HEK293T (cell line): ENCODE data around the gene SMNDC1.

Source experiments
- CTCF ChIA-PET: fragments of 350-600 bp; formaldehyde crosslinking; extraction: SDS; loops from one replicate; lab custom pipeline; 2021; ENCODE audit warnings: antibody characterized with exemption, inconsistent platforms; lab: Yijun Ruan, JAX
- POLR2A ChIA-PET: fragments of 350-600 bp; formaldehyde crosslinking; extraction: SDS; loops from one replicate; lab custom pipeline; 2020; ENCODE audit warnings: antibody characterized with exemption, inconsistent platforms; lab: Yijun Ruan, JAX
- DNase-seq: peaks from one replicate; pipeline ENCODE4 v3.0.0; 2012; ENCODE audit warnings: mixed read lengths; ENCODE audit errors: extremely low spot score
- ARNT ChIP-seq: fragments of 450-650 bp; IDR thresholded peaks from 2 replicates; pipeline ENCODE4 v1.6.1; 2017; ENCODE audit warnings: mild to moderate bottlenecking
- BHLHE40 ChIP-seq: fragments of 450-650 bp; IDR thresholded peaks from 2 replicates; pipeline ENCODE4 v1.6.1; 2016; ENCODE audit warnings: mild to moderate bottlenecking, moderate library complexity, borderline replicate concordance
- CTBP1 ChIP-seq: fragments of 450-650 bp; IDR thresholded peaks from 2 replicates; pipeline ENCODE4 v1.6.1; 2016; ENCODE audit warnings: borderline replicate concordance
- ELF4 ChIP-seq: fragments of 450-650 bp; IDR thresholded peaks from 2 replicates; pipeline ENCODE4 v1.6.1; 2017; ENCODE audit warnings: antibody characterized with exemption
- FOXA1 ChIP-seq: fragments of 450-650 bp; IDR thresholded peaks from 2 replicates; pipeline ENCODE4 v1.6.1; 2016; ENCODE audit warnings: mild to moderate bottlenecking
- FOXK2 ChIP-seq: fragments of 450-650 bp; IDR thresholded peaks from 2 replicates; pipeline ENCODE4 v1.6.1; 2016; ENCODE audit warnings: mild to moderate bottlenecking
- FOXM1 ChIP-seq: fragments of 450-650 bp; IDR thresholded peaks from 2 replicates; pipeline ENCODE4 v1.6.1; 2017; ENCODE audit warnings: mild to moderate bottlenecking, borderline replicate concordance
- HDGF ChIP-seq: fragments of 450-650 bp; IDR thresholded peaks from 2 replicates; pipeline ENCODE4 v1.6.1; 2017; ENCODE audit warnings: antibody characterized with exemption, borderline replicate concordance
- L3MBTL2 ChIP-seq: fragments of 450-650 bp; conservative IDR thresholded peaks from 2 replicates; pipeline ENCODE4 v1.6.1; 2016; ENCODE audit warnings: mild to moderate bottlenecking
- LEF1 ChIP-seq: fragments of 450-650 bp; IDR thresholded peaks from 2 replicates; pipeline ENCODE4 v1.6.1; 2017; ENCODE audit warnings: mild to moderate bottlenecking, borderline replicate concordance
- NFRKB ChIP-seq: fragments of 450-650 bp; IDR thresholded peaks from 2 replicates; pipeline ENCODE4 v1.6.1; 2016; ENCODE audit warnings: mild to moderate bottlenecking, moderate library complexity
- PKNOX1 ChIP-seq: fragments of 450-650 bp; IDR thresholded peaks from 2 replicates; pipeline ENCODE4 v1.6.1; 2016
- SP1 ChIP-seq: fragments of 450-650 bp; IDR thresholded peaks from 2 replicates; pipeline ENCODE4 v1.6.1; 2017
- SUZ12 ChIP-seq: fragments of 450-650 bp; IDR thresholded peaks from 2 replicates; pipeline ENCODE4 v1.6.1; 2016; ENCODE audit warnings: mild to moderate bottlenecking
- TARDBP ChIP-seq: fragments of 450-650 bp; IDR thresholded peaks from 2 replicates; pipeline ENCODE4 v1.6.1; 2016
- ZNF384 ChIP-seq: fragments of 450-650 bp; IDR thresholded peaks from 2 replicates; pipeline ENCODE4 v1.6.1; 2016

The SMNDC1 gene

GRCh38 chr10:110349386-110349785, 44.7 kb upstream of the SMNDC1 start:
- POLR2A ChIA-PET: no interaction called here
- no peak for TF ChIP-seq ARNT
- no peak for TF ChIP-seq FOXK2
- TF ChIP-seq LEF1: no peak
- TF ChIP-seq BHLHE40: no peak
- TF ChIP-seq ELF4: no peak
- no peak for TF ChIP-seq L3MBTL2
- no peak for DNase-seq
- CTCF ChIA-PET: no interaction called here

- POLR2A ChIA-PET: no interaction called here
- CTCF ChIA-PET: no interaction called here
- TF ChIP-seq PKNOX1: no peak
- TF ChIP-seq HDGF: no peak
- TF ChIP-seq L3MBTL2: no peak
- no peak for TF ChIP-seq SP1
- TF ChIP-seq CTBP1: no peak
- TF ChIP-seq SUZ12: no peak
- no peak for TF ChIP-seq TARDBP
- TF ChIP-seq ARNT: no peak
- no peak for TF ChIP-seq LEF1
- no peak for TF ChIP-seq ELF4
- TF ChIP-seq FOXM1: no peak
- TF ChIP-seq FOXK2: no peak
- TF ChIP-seq BHLHE40: no peak
- TF ChIP-seq ZNF384: no peak
- no peak for TF ChIP-seq NFRKB
- no peak for TF ChIP-seq FOXA1
- DNase-seq: no peak
Observed at GRCh38 chr10:110348336-110348735, 43.6 kb upstream of the SMNDC1 start.

- ChIA-PET CTCF (no interaction called here), POLR2A (no interaction called here)
- TF ChIP-seq HDGF: no peak
- TF ChIP-seq FOXM1: no peak
- TF ChIP-seq ZNF384: no peak
- TF ChIP-seq SUZ12: no peak
- TF ChIP-seq L3MBTL2: no peak
- TF ChIP-seq FOXK2: no peak
- TF ChIP-seq TARDBP: no peak
- TF ChIP-seq BHLHE40: no peak
- no peak for TF ChIP-seq SP1
- no peak for TF ChIP-seq LEF1
- TF ChIP-seq FOXA1: no peak
- no peak for TF ChIP-seq NFRKB
- DNase-seq: no peak
Observed at GRCh38 chr10:110346914-110347313, 42.2 kb upstream of the SMNDC1 start.

GRCh38 chr10:110345286-110345685, 40.6 kb upstream of the SMNDC1 start:
- CTCF ChIA-PET: interaction anchor here (0.6 to 2.4 kb wide), 3 partner anchors 9 to 29 kb away, joined by 3 to 8 read pairs (median 4); no protein-coding TSS in a partner anchor
- POLR2A ChIA-PET: no interaction called here
- no peak for DNase-seq
- TF ChIP-seq HDGF: no peak

- CTCF ChIA-PET: interaction anchor here (0.6 to 2.4 kb wide), 4 partner anchors 10 to 299 kb away, joined by 3 to 8 read pairs (median 4); no protein-coding TSS in a partner anchor
- TF ChIP-seq LEF1: no peak
- no peak for TF ChIP-seq HDGF
- no peak for TF ChIP-seq ZNF384
- no peak for TF ChIP-seq SP1
- TF ChIP-seq FOXK2: no peak
- no peak for TF ChIP-seq SUZ12
- no peak for TF ChIP-seq TARDBP
- TF ChIP-seq L3MBTL2: no peak
- no peak for TF ChIP-seq FOXM1
- TF ChIP-seq BHLHE40: no peak
- DNase-seq: no peak
- POLR2A ChIA-PET: no interaction called here
Observed at GRCh38 chr10:110344622-110345021, 39.9 kb upstream of the SMNDC1 start.

GRCh38 chr10:110343947-110344346, 39.2 kb upstream of the SMNDC1 start:
- CTCF ChIA-PET: interaction anchor here (0.6 to 2.4 kb wide), 2 partner anchors 11 to 298 kb away, joined by 3 to 8 read pairs; no protein-coding TSS in a partner anchor
- POLR2A ChIA-PET: no interaction called here
- DNase-seq: no peak
- TF ChIP-seq ZNF384: no peak
- no peak for TF ChIP-seq HDGF
- TF ChIP-seq SUZ12: no peak
- no peak for TF ChIP-seq BHLHE40
- TF ChIP-seq LEF1: no peak
- TF ChIP-seq ELF4: no peak
- no peak for TF ChIP-seq CTBP1
- no peak for TF ChIP-seq FOXK2
- no peak for TF ChIP-seq NFRKB
- no peak for TF ChIP-seq TARDBP
- no peak for TF ChIP-seq FOXM1
- no peak for TF ChIP-seq FOXA1

- POLR2A ChIA-PET: no interaction called here
- TF ChIP-seq ELF4 (no peak), NFRKB (no peak), FOXM1 (no peak), LEF1 (no peak), ZNF384 (no peak), FOXA1 (no peak), ARNT (no peak), PKNOX1 (no peak), SUZ12 (no peak), SP1 (no peak), L3MBTL2 (no peak), CTBP1 (no peak), TARDBP (no peak)
- CTCF ChIA-PET: interaction anchor here (0.6 kb wide), 1 partner anchor 13 kb away, joined by 3 read pairs; no protein-coding TSS in a partner anchor
- no peak for DNase-seq
Observed at GRCh38 chr10:110340816-110341215, 36.1 kb upstream of the SMNDC1 start.
